ENCODE measurements around the gene SCCPDH. TPM values are rescaled to one million over a fixed set of nuclear protein-coding genes. Genes with fewer than 3 reads are reported as not detected.

SCCPDH gene
- total RNA-seq, 1 donor from 2014 or later = 94.6 TPM

- DNase-seq (ENCODE audit: low spot score) (no peak), ATAC-seq (peak; percentile 30)
These were observed 58.1 kb downstream of the SCCPDH start for GRCh38 chr1:246782120-246782900.

- peak; percentile 40 for DNase-seq (ENCODE audit: low spot score)
- ATAC-seq = peak; percentile 21
These were observed 60.6 kb downstream of the SCCPDH start for GRCh38 chr1:246784621-246785493.

GRCh38 chr1:246785494-246786111 is 61.4 kb downstream of the SCCPDH start:
- ATAC-seq (no peak), DNase-seq (ENCODE audit: low spot score) (peak; percentile 49)

GRCh38 chr1:246786606-246787238 is 62.5 kb downstream of the SCCPDH start:
- DNase-seq (ENCODE audit: low spot score) (peak; percentile 61), ATAC-seq (peak; percentile 29)

- peak; percentile 45 for ATAC-seq
- DNase-seq (ENCODE audit: low spot score) = peak; percentile 41
These were observed 63.7 kb downstream of the SCCPDH start for GRCh38 chr1:246787781-246788513.

GRCh38 chr1:246788895-246789338 is 64.7 kb downstream of the SCCPDH start:
- ATAC-seq (peak; percentile 46), DNase-seq (ENCODE audit: low spot score) (no peak)

GRCh38 chr1:246789454-246790339 is 65.5 kb downstream of the SCCPDH start:
- DNase-seq (ENCODE audit: low spot score) (no peak), ATAC-seq (no peak)

GRCh38 chr1:246790364-246790763 is 66.2 kb downstream of the SCCPDH start:
- DNase-seq (ENCODE audit: low spot score) = no peak

GRCh38 chr1:246790833-246791232 is 66.6 kb downstream of the SCCPDH start:
- DNase-seq (ENCODE audit: low spot score) = no peak

More at GRCh38 chr1:246790364-246790763, 66.2 kb downstream of the SCCPDH start:
- ATAC-seq = no peak

GRCh38 chr1:246791303-246791918 is 67.2 kb downstream of the SCCPDH start:
- no peak for ATAC-seq
- DNase-seq (ENCODE audit: low spot score) = no peak

More at GRCh38 chr1:246790833-246791232, 66.6 kb downstream of the SCCPDH start:
- ATAC-seq = no peak

GRCh38 chr1:246792603-246793002 is 68.4 kb downstream of the SCCPDH start:
- DNase-seq (ENCODE audit: low spot score) = no peak
- ATAC-seq = no peak

- ATAC-seq = no peak
- DNase-seq (ENCODE audit: low spot score) = no peak
These were observed 69.2 kb downstream of the SCCPDH start for GRCh38 chr1:246793356-246793896.

- DNase-seq (ENCODE audit: low spot score) (no peak), ATAC-seq (peak; percentile 6)
These were observed 70.0 kb downstream of the SCCPDH start for GRCh38 chr1:246794048-246794827.

- DNase-seq (ENCODE audit: low spot score) = no peak
- no peak for ATAC-seq
These were observed 70.8 kb downstream of the SCCPDH start for GRCh38 chr1:246794828-246795671.

GRCh38 chr1:246795906-246796694 is 71.9 kb downstream of the SCCPDH start:
- DNase-seq (ENCODE audit: low spot score) = no peak
- no peak for ATAC-seq

- DNase-seq (ENCODE audit: low spot score) (no peak), ATAC-seq (no peak)
These were observed 72.9 kb downstream of the SCCPDH start for GRCh38 chr1:246797157-246797556.

Data from left lobe of liver (tissue), 2 donors.